Measurements from ENCODE around the gene SMAD2. TPM values are rescaled to one million over a fixed set of nuclear protein-coding genes. Genes with fewer than 3 reads are reported as not detected.

The SMAD2 gene
- total RNA-seq, 1 experiment from 2014 or later: 129 TPM

- intact Hi-C loops (cut with micrococcal nuclease; ENCODE audit: unreplicated experiment) (no loop called here), in situ Hi-C loops (cut with HindIII; ENCODE audit: low pct_unique_long_range_greater_than_20kb, low sequenced_read_pairs) (no loop called here)
- ATAC-seq (no peak), DNase-seq (ENCODE audit: low read depth, low spot score) (no peak)
- H3K9me3 ChIP-seq (ENCODE audit: control insufficient read depth, insufficient read depth, low read depth, low read length): no peaks in the 10 kb centered on the region
- POLR2A ChIA-PET: no interaction called here
- BruUV-seq (replicated peaks): no TSS peak
- H3K4me3 ChIP-seq (ENCODE audit: low read depth in 2 of 2, low read length in 2 of 2): no peak overlapping the region
- no peak overlapping the region for H3K27ac ChIP-seq (ENCODE audit: low read length)
- H3K36me3 ChIP-seq (ENCODE audit: control insufficient read depth, insufficient read depth, low read length): no peaks in the 10 kb centered on the region
- TF ChIP-seq REST (IDR thresholded peaks at IDR 0.05; ENCODE audit: insufficient read depth in 1 of 2, low read depth in 2 of 2, low read length in 1 of 2) (no peak), CTCF (IDR thresholded peaks at IDR 0.05) (no peak), SIN3A (IDR thresholded peaks at IDR 0.05; ENCODE audit: borderline replicate concordance, insufficient read depth, low read depth, low read length) (no peak), POLR2AphosphoS5 (IDR thresholded peaks at IDR 0.05; ENCODE audit: low read depth, low read length) (no peak), TCF7L2 (IDR thresholded peaks at IDR 0.05; ENCODE audit: low read depth, low read length) (no peak)
- CTCF ChIA-PET: no interaction called here
- no peaks in the 10 kb centered on the region; the same call in 1 of the 2 replicates for H3K27me3 ChIP-seq (ENCODE audit: control insufficient read depth, insufficient read depth, low read length)
- H3K4me1 ChIP-seq (ENCODE audit: control insufficient read depth, insufficient read depth, low read length): no peaks in the 10 kb centered on the region
Measured at GRCh38 chr18:47791461-47791985, 138.9 kb downstream of the SMAD2 start.

- TF ChIP-seq REST (IDR thresholded peaks at IDR 0.05; ENCODE audit: insufficient read depth in 1 of 2, low read depth in 2 of 2, low read length in 1 of 2): no peak
- TF ChIP-seq POLR2AphosphoS5 (IDR thresholded peaks at IDR 0.05; ENCODE audit: low read depth, low read length): no peak
- no peak for TF ChIP-seq CTCF (IDR thresholded peaks at IDR 0.05)
- TF ChIP-seq TCF7L2 (IDR thresholded peaks at IDR 0.05; ENCODE audit: low read depth, low read length): no peak
- TF ChIP-seq SIN3A (IDR thresholded peaks at IDR 0.05; ENCODE audit: borderline replicate concordance, insufficient read depth, low read depth, low read length): no peak
- no peak for DNase-seq (ENCODE audit: low read depth, low spot score)
- no TSS peak for BruUV-seq (replicated peaks)
- in situ Hi-C loops (cut with HindIII; ENCODE audit: low pct_unique_long_range_greater_than_20kb, low sequenced_read_pairs): no loop called here
- Histone ChIP-seq H3K27ac (ENCODE audit: low read length) (no peak overlapping the region), H3K36me3 (ENCODE audit: control insufficient read depth, insufficient read depth, low read length) (no peaks in the 10 kb centered on the region), H3K27me3 (ENCODE audit: control insufficient read depth, insufficient read depth, low read length) (no peaks in the 10 kb centered on the region; the same call in 1 of the 2 replicates), H3K9me3 (ENCODE audit: control insufficient read depth, insufficient read depth, low read depth, low read length) (no peaks in the 10 kb centered on the region), H3K4me1 (ENCODE audit: control insufficient read depth, insufficient read depth, low read length) (no peaks in the 10 kb centered on the region), H3K4me3 (ENCODE audit: low read depth in 2 of 2, low read length in 2 of 2) (no peak overlapping the region)
- ChIA-PET CTCF (no interaction called here), POLR2A (no interaction called here)
- ATAC-seq: no peak
- intact Hi-C loops (cut with micrococcal nuclease; ENCODE audit: unreplicated experiment): no loop called here
Measured at GRCh38 chr18:47790036-47790435, 140.4 kb downstream of the SMAD2 start.
